ENCODE results near the gene DLG2. TPM values are rescaled to one million over a fixed set of nuclear protein-coding genes. Genes with fewer than 3 reads are reported as not detected.

Gene DLG2
- total and polyA plus RNA-seq, 7 donors, result 0.23 to 5.3 (median 3.4) TPM

GRCh38 chr11:84389696-84390095 is 1237.4 kb downstream of the DLG2 start:
- intact Hi-C loops (cut with DNase I), result loop anchor here in 1 of 2 donors (10.0 kb wide), 2 partner anchors 135 to 325 kb away; no protein-coding TSS in a partner anchor
- no peak for TF ChIP-seq CTCF (IDR thresholded peaks at IDR 0.05)
- H3K27ac ChIP-seq, result no peak overlapping the region
- ATAC-seq (no peak), DNase-seq (no peak)
- no peaks in the 10 kb centered on the region for H3K4me1 ChIP-seq
- H3K36me3 ChIP-seq (ENCODE audit: insufficient read depth in 1 of 2, low read depth in 1 of 2), result no peaks in the 10 kb centered on the region
- H3K4me3 ChIP-seq, result no peak overlapping the region
- no peaks in the 10 kb centered on the region for H3K27me3 ChIP-seq (ENCODE audit: insufficient read depth in 3 of 3, low read length in 2 of 3)
- no peaks in the 10 kb centered on the region for H3K9me3 ChIP-seq

DNA sequence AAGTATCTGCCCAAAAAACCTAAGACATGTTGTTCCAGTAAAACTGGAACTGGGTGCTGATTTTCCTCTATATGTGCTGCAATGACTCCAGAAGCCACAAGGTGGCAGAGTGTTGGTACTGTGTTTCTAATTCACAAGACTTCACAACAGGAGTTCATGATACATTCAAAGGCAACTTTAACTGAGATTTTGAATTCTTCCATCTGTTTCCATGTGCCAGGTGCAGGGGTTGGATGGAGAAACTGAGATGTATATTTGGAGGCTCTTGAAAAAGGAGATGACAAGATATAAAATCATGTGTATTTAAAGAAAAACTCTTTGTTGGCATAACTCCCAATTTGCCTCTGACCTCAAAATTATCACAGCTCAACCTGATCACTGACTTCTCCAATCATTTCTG is 1242.4 kb downstream of the DLG2 start:
- no peaks in the 10 kb centered on the region for H3K36me3 ChIP-seq (ENCODE audit: insufficient read depth in 1 of 2, low read depth in 1 of 2)
- intact Hi-C loops (cut with DNase I), result loop anchor here in 1 of 2 donors (5.0 to 10.0 kb wide), 3 partner anchors 140 to 330 kb away; no protein-coding TSS in a partner anchor
- no peaks in the 10 kb centered on the region for H3K4me1 ChIP-seq
- peak in 1 of 2 donors; percentile 16 for DNase-seq
- H3K4me3 ChIP-seq, result no peak overlapping the region
- ATAC-seq, result no peak
- H3K27ac ChIP-seq, result no peak overlapping the region
- peak; percentile 70 for TF ChIP-seq CTCF (IDR thresholded peaks at IDR 0.05)
- no peaks in the 10 kb centered on the region for H3K27me3 ChIP-seq (ENCODE audit: insufficient read depth in 3 of 3, low read length in 2 of 3)
- H3K9me3 ChIP-seq, result no peaks in the 10 kb centered on the region

GRCh38 chr11:84383576-84383975 is 1243.6 kb downstream of the DLG2 start:
- intact Hi-C loops (cut with DNase I), result loop anchor here in 1 of 2 donors (5.0 to 10.0 kb wide), 3 partner anchors 141 to 331 kb away; no protein-coding TSS in a partner anchor
- no peak for TF ChIP-seq CTCF (IDR thresholded peaks at IDR 0.05)
- Histone ChIP-seq H3K27ac (no peak overlapping the region), H3K4me1 (no peaks in the 10 kb centered on the region), H3K9me3 (no peaks in the 10 kb centered on the region), H3K27me3 (ENCODE audit: insufficient read depth in 3 of 3, low read length in 2 of 3) (no peaks in the 10 kb centered on the region), H3K4me3 (no peak overlapping the region), H3K36me3 (ENCODE audit: insufficient read depth in 1 of 2, low read depth in 1 of 2) (no peaks in the 10 kb centered on the region)
- WGBS, 3 donors, result 83 to 87% (median 83%) methylated on average over 2 of the region's 2 CpGs
- no peak for ATAC-seq
- DNase-seq, result no peak

GRCh38 chr11:84381666-84382065 is 1245.5 kb downstream of the DLG2 start:
- DNase-seq (no peak), ATAC-seq (no peak)
- no peaks in the 10 kb centered on the region for H3K27me3 ChIP-seq (ENCODE audit: insufficient read depth in 3 of 3, low read length in 2 of 3)
- H3K9me3 ChIP-seq, result no peaks in the 10 kb centered on the region
- H3K4me3 ChIP-seq, result no peak overlapping the region
- no peak overlapping the region for H3K27ac ChIP-seq
- intact Hi-C loops (cut with DNase I), result loop anchor here in 1 of 2 donors (5.0 to 10.0 kb wide), 3 partner anchors 143 to 333 kb away; no protein-coding TSS in a partner anchor
- no peaks in the 10 kb centered on the region for H3K4me1 ChIP-seq
- H3K36me3 ChIP-seq (ENCODE audit: insufficient read depth in 1 of 2, low read depth in 1 of 2), result no peaks in the 10 kb centered on the region
- no peak for TF ChIP-seq CTCF (IDR thresholded peaks at IDR 0.05)
- 33 to 53% (median 48%) methylated on average over 1 of the region's 1 CpG for WGBS, 3 donors

GRCh38 chr11:84372381-84372950 is 1254.7 kb downstream of the DLG2 start:
- no peak for DNase-seq
- 61 to 74% (median 63%) methylated on average over 2 of the region's 2 CpGs for WGBS, 3 donors
- no peaks in the 10 kb centered on the region for H3K9me3 ChIP-seq
- intact Hi-C loops (cut with DNase I), result no loop called here
- H3K27me3 ChIP-seq (ENCODE audit: insufficient read depth in 3 of 3, low read length in 2 of 3), result no peaks in the 10 kb centered on the region
- H3K4me1 ChIP-seq, result no peaks in the 10 kb centered on the region
- no peak overlapping the region for H3K27ac ChIP-seq
- no peak for ATAC-seq
- no peaks in the 10 kb centered on the region for H3K36me3 ChIP-seq (ENCODE audit: insufficient read depth in 1 of 2, low read depth in 1 of 2)
- TF ChIP-seq CTCF (IDR thresholded peaks at IDR 0.05), result no peak
- H3K4me3 ChIP-seq, result no peak overlapping the region
